Activated CD8-positive, alpha-beta T cell treated with anti-CD3 and anti-CD28 coated beads for 36 hours (primary cell): Measurements from ENCODE around the gene AKAP13. TPM values are rescaled to one million over a fixed set of nuclear protein-coding genes. Genes with fewer than 3 reads are reported as not detected.

Experiments used
- ATAC-seq: fragments of 200-7000 bp; cut with Tn5 transposase; one replicate; pipeline ENCODE4 v1.10.0; 2021; ENCODE audit warnings: mild to moderate bottlenecking, moderate library complexity
- CTCF ChIA-PET: fragments of 350-600 bp; sonication (Branson Sonifier 250); formaldehyde crosslinking; loops from one replicate; lab custom pipeline; 2021; ENCODE audit warnings: antibody characterized with exemption; lab: Charles Lee
- POLR2A ChIA-PET: fragments of 350-600 bp; sonication (Branson Sonifier 250); formaldehyde crosslinking; loops from one replicate; lab custom pipeline; 2021; ENCODE audit warnings: antibody characterized with exemption; lab: Charles Lee
- DNase-seq: peaks from one replicate; pipeline ENCODE4 v3.0.0-alpha.2; 2020
- H3K27ac Mint-ChIP-seq: one replicate; pipeline ENCODE4 v1.8.0; 2021; ENCODE audit warnings: mild to moderate bottlenecking, mixed read lengths
- H3K27me3 Mint-ChIP-seq: one replicate; pipeline ENCODE4 v1.8.0; 2021; ENCODE audit warnings: mixed read lengths
- H3K36me3 Mint-ChIP-seq: one replicate; pipeline ENCODE4 v1.8.0; 2021; ENCODE audit warnings: low read depth, mixed read lengths
- H3K4me1 Mint-ChIP-seq: one replicate; pipeline ENCODE4 v1.8.0; 2021; ENCODE audit warnings: low read depth, mixed read lengths
- H3K4me3 Mint-ChIP-seq: one replicate; pipeline ENCODE4 v1.8.0; 2021; ENCODE audit warnings: mild to moderate bottlenecking, moderate library complexity, mixed read lengths
- H3K9me3 Mint-ChIP-seq: one replicate; pipeline ENCODE4 v1.8.0; 2021; ENCODE audit warnings: mixed read lengths
- CTCF ChIP-seq: fragments of 200-600 bp; IDR thresholded peaks from one replicate; pipeline ENCODE4 v1.8.0; 2022; ENCODE audit warnings: antibody characterized with exemption, mild to moderate bottlenecking
- intact Hi-C: fragments of 100-400 bp; cut with micrococcal nuclease; formaldehyde crosslinking; loops from one replicate; pipeline ENCODE4 v1.10.0; 2022
- total RNA-seq, 2 experiments: library from RNA; stranded (reverse); gene quantifications; one replicate each; pipeline ENCODE4 v1.2.3, GENCODE V29; 2021

The AKAP13 gene
- total RNA-seq, 2 experiments from 2014 or later, result 79.1 to 79.5 TPM

- ChIA-PET CTCF (interaction anchor here (1.6 kb wide), 1 partner anchor 16 kb away, joined by 3 read pairs; no protein-coding TSS in a partner anchor), POLR2A (interaction anchor here (0.6 kb wide), 1 partner anchor 349 kb away, joined by 3 read pairs; no protein-coding TSS in a partner anchor)
- no peak for DNase-seq
- no peak for TF ChIP-seq CTCF
- intact Hi-C loops, result no loop called here
- H3K4me1 Mint-ChIP-seq, result peaks cover 57% of the 10 kb centered on the region
- no peak overlapping the region for H3K4me3 Mint-ChIP-seq
- no peak overlapping the region for H3K27ac Mint-ChIP-seq
- ATAC-seq, result no peak
- H3K27me3 Mint-ChIP-seq, result no peaks in the 10 kb centered on the region
- H3K36me3 Mint-ChIP-seq, result no peaks in the 10 kb centered on the region
- no peaks in the 10 kb centered on the region for H3K9me3 Mint-ChIP-seq
These were observed 18.4 kb downstream of the AKAP13 start for GRCh38 chr15:85398822-85399221.

DNA sequence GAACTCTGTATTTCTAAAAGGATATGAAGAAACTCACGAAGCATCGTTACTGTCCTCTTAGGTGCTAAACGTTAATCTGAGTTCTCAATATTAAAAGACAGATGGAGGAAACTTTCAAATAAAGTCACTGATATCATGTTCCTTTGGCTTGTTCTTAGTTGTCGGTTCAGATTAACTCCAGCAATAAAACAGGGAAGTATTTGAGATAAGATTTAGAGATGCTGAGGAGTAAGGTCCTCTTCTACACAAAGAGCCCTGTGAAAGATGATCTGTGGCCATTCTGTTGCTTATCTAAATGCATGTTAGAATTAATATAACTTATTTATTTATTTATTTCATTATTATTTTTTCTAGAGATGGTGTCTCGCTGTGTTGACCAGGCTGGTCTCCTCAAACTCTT, 19.2 kb downstream of the AKAP13 start:
- POLR2A ChIA-PET, result interaction anchor here (0.9 kb wide), 1 partner anchor 12 kb away, joined by 3 read pairs; no protein-coding TSS in a partner anchor
- intact Hi-C loops, result no loop called here
- H3K4me1 Mint-ChIP-seq, result peaks cover 57% of the 10 kb centered on the region

DNA sequence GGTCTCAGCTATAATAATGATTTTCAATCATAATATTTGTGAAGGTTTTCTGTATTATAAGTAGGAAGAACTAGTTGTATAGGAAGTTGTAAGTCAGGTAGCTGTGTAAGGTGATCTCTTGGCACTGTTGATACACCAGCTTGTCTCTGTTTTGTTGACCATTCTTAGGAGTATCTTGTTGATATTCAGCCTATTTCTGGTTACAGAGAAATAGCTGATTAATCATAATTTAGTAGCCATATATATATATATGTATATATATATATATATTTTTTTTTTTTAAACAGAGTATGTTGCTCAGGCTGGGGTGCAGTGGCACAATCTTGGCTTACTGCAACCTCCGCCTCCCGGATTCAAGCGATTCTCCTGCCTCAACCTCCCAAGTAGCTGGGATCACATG, 20.2 kb downstream of the AKAP13 start:
- ChIA-PET CTCF (interaction anchor here (0.6 to 4.8 kb wide), 5 partner anchors 12 to 104 kb away, joined by 3 to 40 read pairs (median 7); no protein-coding TSS in a partner anchor), POLR2A (interaction anchor here (0.6 to 0.9 kb wide), 3 partner anchors 11 to 384 kb away, joined by 3 to 4 read pairs (median 3); no protein-coding TSS in a partner anchor)
- TF ChIP-seq CTCF, result no peak
- Mint-ChIP-seq H3K36me3 (no peaks in the 10 kb centered on the region), H3K27ac (no peak overlapping the region), H3K27me3 (no peaks in the 10 kb centered on the region), H3K4me1 (peaks cover 59% of the 10 kb centered on the region), H3K4me3 (no peak overlapping the region), H3K9me3 (no peaks in the 10 kb centered on the region)
- intact Hi-C loops, result no loop called here
- no peak for ATAC-seq
- DNase-seq, result no peak

More for the DNA sequence above, 19.2 kb downstream of the AKAP13 start:
- DNase-seq (no peak), ATAC-seq (no peak)
- H3K9me3 Mint-ChIP-seq, result no peaks in the 10 kb centered on the region
- no peaks in the 10 kb centered on the region for H3K27me3 Mint-ChIP-seq
- no peak overlapping the region for H3K27ac Mint-ChIP-seq
- no peak for TF ChIP-seq CTCF
- CTCF ChIA-PET, result interaction anchor here (1.3 to 1.8 kb wide), 2 partner anchors 13 to 103 kb away, joined by 7 to 8 read pairs; no protein-coding TSS in a partner anchor
- no peak overlapping the region for H3K4me3 Mint-ChIP-seq
- no peaks in the 10 kb centered on the region for H3K36me3 Mint-ChIP-seq

DNA sequence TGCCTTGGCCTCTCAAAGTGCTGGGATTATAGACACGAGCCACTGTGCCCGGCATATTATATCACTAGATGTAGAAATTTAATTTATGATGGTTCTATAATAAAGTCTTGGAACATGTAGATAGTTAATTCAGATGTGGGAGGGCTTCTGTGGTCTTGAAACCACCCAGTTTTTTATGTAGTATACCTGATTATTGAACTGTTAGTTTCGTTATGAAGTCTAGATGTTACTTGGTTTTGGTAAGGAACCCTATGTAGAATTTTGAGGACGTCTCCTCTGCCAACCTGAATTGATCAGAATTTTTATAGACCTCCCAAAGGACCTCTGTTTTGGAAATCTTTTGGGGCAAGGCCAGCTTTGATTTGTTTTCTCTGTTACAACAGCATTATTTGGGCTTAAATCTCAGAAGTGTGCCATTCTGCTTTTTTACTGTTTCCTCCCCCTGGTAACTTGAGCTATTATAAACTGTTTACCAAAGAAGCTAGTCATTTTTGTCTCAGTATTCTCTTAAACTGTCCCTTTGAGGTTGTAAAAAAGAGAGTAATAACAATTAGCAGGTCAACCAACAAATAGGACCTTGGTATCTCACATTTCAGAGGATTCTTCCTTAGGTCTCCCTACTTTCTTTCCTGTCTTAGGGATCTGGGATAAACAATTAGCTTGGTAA, 20.8 kb downstream of the AKAP13 start:
- intact Hi-C loops, result no loop called here
- peak; percentile 31 for ATAC-seq
- no peak for TF ChIP-seq CTCF

More for the DNA sequence above, 20.8 kb downstream of the AKAP13 start:
- Mint-ChIP-seq H3K27ac (peak overlapping the region; percentile 55), H3K4me3 (peak overlapping the region; percentile 14), H3K9me3 (no peaks in the 10 kb centered on the region), H3K36me3 (no peaks in the 10 kb centered on the region), H3K4me1 (peaks cover 60% of the 10 kb centered on the region), H3K27me3 (no peaks in the 10 kb centered on the region)
- DNase-seq, result no peak
- ChIA-PET POLR2A (interaction anchor here (0.6 to 0.9 kb wide), 3 partner anchors 61 to 384 kb away, joined by 3 to 4 read pairs (median 3); no protein-coding TSS in a partner anchor), CTCF (interaction anchor here (0.6 to 4.8 kb wide), 4 partner anchors 12 to 105 kb away, joined by 3 to 40 read pairs (median 6); no protein-coding TSS in a partner anchor)
